ENCODE results near the gene ZFP37. TPM values are rescaled to one million over a fixed set of nuclear protein-coding genes. Genes with fewer than 3 reads are reported as not detected.

Gene ZFP37
- total RNA-seq, 6 experiments from 2014 or later: 1.8 to 2.6 (median 2.2) TPM

DNA sequence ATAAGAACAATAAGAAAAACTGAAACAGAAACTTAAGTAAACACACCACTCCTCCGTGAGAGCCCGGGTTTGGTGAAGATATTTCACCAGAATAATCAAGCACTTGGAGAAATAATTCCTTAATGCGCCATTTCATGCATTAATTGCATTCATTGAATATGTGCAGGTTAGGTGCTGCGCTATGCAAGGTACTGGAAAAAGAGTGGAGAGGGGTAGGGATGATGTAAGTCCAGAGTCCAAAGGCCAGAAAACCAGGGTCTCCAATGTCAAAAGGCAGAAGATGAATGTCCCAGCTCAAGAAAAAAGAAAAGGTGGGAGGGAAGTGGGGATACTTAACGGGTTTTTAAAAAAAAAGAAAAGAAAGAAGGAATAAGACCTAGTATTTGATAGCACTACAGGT lies 669 bp upstream of the ZFP37 start:
- H3K27me3 Mint-ChIP-seq (ENCODE audit: insufficient read depth): peaks cover 4% of the 10 kb centered on the region; the same call in 1 of the 2 replicates
- H3K36me3 Mint-ChIP-seq (ENCODE audit: low read depth): peaks cover 12% of the 10 kb centered on the region; the same call in 1 of the 2 replicates
- DNase-seq: no peak
- H3K27ac Mint-ChIP-seq: no peak overlapping the region
- no peak overlapping the region for H3K4me3 Mint-ChIP-seq
- no peaks in the 10 kb centered on the region for H3K4me1 Mint-ChIP-seq (ENCODE audit: low read depth)
- H3K9me3 Mint-ChIP-seq: peaks cover 13% of the 10 kb centered on the region
- TF ChIP-seq CTCF (IDR thresholded peaks at IDR 0.05): no peak

GRCh38 chr9:113042884-113043657 lies 13.5 kb downstream of the ZFP37 start:
- H3K36me3 Mint-ChIP-seq (ENCODE audit: low read depth): peaks cover 82% of the 10 kb centered on the region
- no peak for TF ChIP-seq CTCF (IDR thresholded peaks at IDR 0.05)
- DNase-seq: no peak
- no peaks in the 10 kb centered on the region for H3K27me3 Mint-ChIP-seq (ENCODE audit: insufficient read depth)
- H3K27ac Mint-ChIP-seq: no peak overlapping the region
- H3K4me1 Mint-ChIP-seq (ENCODE audit: low read depth): no peaks in the 10 kb centered on the region
- H3K9me3 Mint-ChIP-seq: peaks cover 96% of the 10 kb centered on the region
- H3K4me3 Mint-ChIP-seq: no peak overlapping the region

GRCh38 chr9:113026200-113026599 lies 30.3 kb downstream of the ZFP37 start:
- Mint-ChIP-seq H3K27ac (no peak overlapping the region), H3K36me3 (ENCODE audit: low read depth) (peaks cover 9% of the 10 kb centered on the region), H3K9me3 (peaks cover 76% of the 10 kb centered on the region), H3K4me1 (ENCODE audit: low read depth) (no peaks in the 10 kb centered on the region), H3K27me3 (ENCODE audit: insufficient read depth) (no peaks in the 10 kb centered on the region), H3K4me3 (no peak overlapping the region)
- TF ChIP-seq CTCF (IDR thresholded peaks at IDR 0.05): no peak
- peak; percentile 0 for DNase-seq

DNA sequence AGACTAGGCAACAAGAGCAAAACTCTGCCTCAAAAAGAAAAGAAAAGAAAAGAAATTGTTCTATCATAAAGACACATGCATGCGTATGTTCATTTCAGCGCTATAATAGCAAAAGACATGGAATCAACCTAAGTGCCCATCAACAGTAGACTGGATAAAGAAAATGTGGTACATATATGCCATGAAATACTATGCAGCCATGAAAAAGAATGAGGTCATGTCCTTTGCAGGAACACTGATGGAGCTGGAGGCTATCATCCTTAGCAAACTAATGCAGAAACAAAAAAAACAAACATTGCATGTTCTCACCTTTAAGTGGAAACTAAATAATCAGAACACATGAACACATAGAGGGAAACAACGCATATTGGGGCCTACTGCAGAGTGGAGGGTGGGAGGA lies 38.3 kb downstream of the ZFP37 start:
- H3K36me3 Mint-ChIP-seq (ENCODE audit: low read depth): peaks cover 6% of the 10 kb centered on the region; the same call in 1 of the 2 replicates

GRCh38 chr9:113012492-113012891 lies 44.0 kb downstream of the ZFP37 start:
- no peak for TF ChIP-seq CTCF (IDR thresholded peaks at IDR 0.05)
- H3K4me3 Mint-ChIP-seq: peak overlapping the region; percentile 95

More for the DNA sequence above, 38.3 kb downstream of the ZFP37 start:
- no peak for DNase-seq
- H3K4me3 Mint-ChIP-seq: no peak overlapping the region
- TF ChIP-seq CTCF (IDR thresholded peaks at IDR 0.05): no peak
- no peak overlapping the region for H3K27ac Mint-ChIP-seq
- H3K27me3 Mint-ChIP-seq (ENCODE audit: insufficient read depth): no peaks in the 10 kb centered on the region; the same call in 1 of the 2 replicates
- H3K4me1 Mint-ChIP-seq (ENCODE audit: low read depth): no peaks in the 10 kb centered on the region
- H3K9me3 Mint-ChIP-seq: peaks cover 65% of the 10 kb centered on the region

More at GRCh38 chr9:113012492-113012891, 44.0 kb downstream of the ZFP37 start:
- H3K4me1 Mint-ChIP-seq (ENCODE audit: low read depth): peaks cover 14% of the 10 kb centered on the region
- peak overlapping the region; percentile 80; the same call in 1 of the 2 replicates for H3K27ac Mint-ChIP-seq
- peaks cover 7% of the 10 kb centered on the region for H3K27me3 Mint-ChIP-seq (ENCODE audit: insufficient read depth)
- no peak for DNase-seq
- H3K9me3 Mint-ChIP-seq: peaks cover 52% of the 10 kb centered on the region
- H3K36me3 Mint-ChIP-seq (ENCODE audit: low read depth): peaks cover 18% of the 10 kb centered on the region

Data from HFFc6 (cell line).